Measurements from ENCODE around the gene TNPO2.

The TNPO2 gene

DNA sequence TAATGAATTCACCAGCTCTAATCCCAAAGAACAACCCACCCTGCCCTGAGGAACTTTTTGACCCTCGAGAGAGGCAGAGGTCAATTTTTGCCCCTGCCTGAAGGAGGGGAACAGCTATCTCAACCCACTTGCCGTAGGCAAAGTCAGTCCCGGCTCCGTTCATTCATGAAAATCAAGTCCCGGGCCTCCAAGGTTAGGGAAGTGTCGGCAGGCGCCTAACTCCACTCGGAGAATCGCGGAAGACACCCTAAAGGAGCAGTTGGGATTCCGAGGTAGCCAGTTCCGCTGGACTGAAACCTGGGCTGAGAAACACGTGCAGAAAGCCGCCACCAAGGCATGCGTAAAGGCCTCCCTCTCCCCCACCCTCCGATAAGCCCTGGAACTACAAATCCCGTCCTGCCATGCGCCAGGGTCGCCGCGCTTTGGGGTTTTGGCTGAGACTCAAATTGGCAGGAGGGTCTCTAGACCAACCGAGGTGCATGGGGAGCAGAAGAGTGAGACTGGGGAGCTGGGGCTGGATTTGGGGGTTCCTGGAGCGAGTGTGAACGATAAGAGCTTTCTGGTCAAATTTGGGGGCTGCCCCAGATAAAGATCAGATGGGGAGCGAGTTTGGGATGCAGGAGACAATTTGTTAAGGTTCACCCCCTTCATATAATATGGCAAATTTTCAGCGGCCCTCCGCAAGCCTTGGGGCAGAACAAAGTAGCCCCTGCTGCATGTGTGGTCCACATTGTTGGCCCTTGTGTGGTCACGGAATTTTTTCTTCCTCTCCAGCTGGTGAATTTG, at the start of gene TNPO2:
Gene TNPO2, minus strand, starts transcription at position 292 of the 786 bp plus-strand sequence. CDS start 2,955 bp downstream, outside the sequence.
- DNase-seq (ENCODE audit: low read depth, low spot score) = peak; percentile 51

DNA sequence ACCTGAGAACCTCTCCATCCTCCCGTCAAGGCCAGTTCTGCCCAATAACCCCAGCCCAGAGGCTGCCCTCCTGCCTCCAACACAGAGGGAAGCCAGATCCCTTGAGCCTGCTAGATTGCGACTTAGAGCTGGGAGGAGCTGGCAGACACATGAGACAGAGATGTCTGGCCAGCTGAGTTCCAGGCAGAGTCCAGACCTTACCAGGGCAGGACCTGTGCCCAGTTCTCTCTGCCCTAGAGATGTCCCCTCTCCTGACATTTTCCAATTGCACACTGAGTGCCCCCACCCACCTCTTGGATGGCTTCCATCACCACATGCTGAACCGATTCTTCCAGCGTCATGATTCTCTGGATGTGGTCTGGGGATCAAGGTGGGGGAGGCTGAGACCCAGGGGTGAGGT, 48.6 kb upstream of the TNPO2 start:
- no peak for DNase-seq (ENCODE audit: low read depth, low spot score)

DNA sequence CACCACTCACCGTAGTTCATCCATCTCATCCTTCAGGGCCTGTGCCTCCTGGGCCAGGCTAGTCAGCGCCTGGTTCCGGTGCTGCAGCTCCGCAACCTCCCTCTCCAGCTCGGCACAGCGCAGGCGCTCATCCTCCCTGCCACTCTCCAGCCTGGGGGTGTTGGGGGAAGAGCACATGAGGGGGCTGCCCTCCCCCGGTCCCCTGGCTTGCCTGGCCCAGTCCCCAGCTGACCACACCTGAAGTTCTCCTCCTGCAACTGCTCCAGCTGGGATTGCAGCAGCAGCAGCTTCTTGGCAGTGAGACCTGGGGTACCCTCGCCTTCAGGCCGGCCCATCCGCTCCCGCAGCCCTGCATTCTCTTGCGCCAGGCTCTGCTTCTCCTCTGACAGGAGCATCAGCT, 47.2 kb upstream of the TNPO2 start:
- DNase-seq (ENCODE audit: low read depth, low spot score) = no peak

DNA sequence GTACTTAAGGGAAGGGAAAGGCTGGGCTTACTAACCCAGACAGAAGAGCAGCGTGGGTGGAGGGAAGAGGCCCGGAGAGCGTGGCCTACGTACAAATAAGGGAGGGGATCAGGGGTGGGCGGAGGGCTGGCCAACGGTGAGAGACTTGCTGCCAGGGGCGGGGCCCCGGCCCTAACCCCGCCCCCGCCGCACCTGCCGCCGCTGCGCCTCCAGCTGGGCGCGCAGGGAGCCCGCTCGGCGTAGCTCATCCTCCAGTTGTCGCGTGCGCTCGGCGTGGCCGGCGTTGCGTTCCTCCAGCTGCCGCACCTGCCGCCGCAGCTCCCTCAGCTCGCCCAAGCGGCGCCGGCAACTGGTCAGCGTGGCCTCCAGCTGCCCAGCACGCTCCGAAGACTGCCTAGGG, 46.0 kb upstream of the TNPO2 start:
- DNase-seq (ENCODE audit: low read depth, low spot score) = no peak

DNA sequence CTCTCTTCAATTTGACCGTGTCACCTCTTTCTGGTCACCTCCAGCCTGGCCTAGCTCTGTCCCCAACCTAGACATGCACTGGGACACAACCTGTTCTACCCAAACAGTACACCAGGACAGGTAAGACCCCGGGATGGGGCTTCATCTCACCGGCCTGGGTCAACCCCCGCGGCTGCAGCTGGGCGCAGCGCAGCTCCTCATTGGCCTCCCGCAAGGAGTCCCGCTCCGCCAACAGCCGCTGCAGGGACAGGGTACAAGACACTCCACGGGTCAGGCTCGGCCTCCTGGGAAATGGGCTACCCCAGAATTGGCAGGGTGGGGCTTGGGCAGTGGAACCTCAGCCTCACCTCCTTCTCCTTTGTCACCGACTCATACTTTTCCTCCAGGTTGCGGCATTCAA, 43.9 kb upstream of the TNPO2 start:
- DNase-seq (ENCODE audit: low read depth, low spot score) = no peak

DNA sequence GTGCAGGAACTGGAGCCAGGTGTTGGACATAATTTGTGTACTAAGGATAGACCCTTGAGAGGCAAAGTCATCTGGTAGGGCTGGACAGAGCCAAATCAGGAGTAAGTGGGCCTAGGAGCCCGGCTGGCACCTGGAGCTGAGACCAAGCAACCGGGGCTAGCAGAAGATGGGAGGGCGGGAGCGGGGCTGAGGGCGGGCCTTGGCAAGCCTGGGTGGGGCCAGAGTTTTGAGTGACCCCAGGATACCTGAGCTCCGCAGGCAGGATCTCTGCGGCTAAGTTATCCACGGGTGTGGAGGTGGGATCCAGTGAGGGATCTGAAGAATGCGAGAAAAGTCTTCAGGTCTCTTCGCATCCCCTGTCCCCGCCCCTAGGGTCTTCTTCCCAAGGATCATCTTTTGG, 43.4 kb upstream of the TNPO2 start:
- DNase-seq (ENCODE audit: low read depth, low spot score) = no peak

DNA sequence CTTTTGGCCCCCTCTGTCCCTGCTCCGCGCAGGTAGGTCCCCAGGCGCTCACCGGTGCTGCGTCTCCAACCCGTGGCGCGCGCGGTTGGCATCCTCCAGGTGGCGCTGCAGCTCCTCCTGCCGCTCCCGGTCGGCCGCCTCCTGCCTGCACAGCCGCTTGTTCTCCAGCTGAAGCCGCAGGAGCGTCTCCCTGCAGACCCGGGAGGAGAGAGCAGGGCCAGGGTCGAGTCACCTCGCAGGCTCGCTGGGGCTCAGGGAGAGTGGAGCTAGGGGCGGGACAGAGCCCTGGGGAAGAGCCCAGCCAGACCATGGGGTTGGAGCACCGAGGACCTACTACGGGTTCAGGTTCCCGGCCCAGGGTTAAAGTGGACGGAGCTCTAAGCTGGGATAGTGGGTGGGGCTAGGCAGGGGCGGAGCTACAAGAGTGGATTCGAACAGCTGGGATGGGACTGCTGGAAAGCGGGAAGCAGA, 42.4 kb upstream of the TNPO2 start:
- no peak for DNase-seq (ENCODE audit: low read depth, low spot score)

DNA sequence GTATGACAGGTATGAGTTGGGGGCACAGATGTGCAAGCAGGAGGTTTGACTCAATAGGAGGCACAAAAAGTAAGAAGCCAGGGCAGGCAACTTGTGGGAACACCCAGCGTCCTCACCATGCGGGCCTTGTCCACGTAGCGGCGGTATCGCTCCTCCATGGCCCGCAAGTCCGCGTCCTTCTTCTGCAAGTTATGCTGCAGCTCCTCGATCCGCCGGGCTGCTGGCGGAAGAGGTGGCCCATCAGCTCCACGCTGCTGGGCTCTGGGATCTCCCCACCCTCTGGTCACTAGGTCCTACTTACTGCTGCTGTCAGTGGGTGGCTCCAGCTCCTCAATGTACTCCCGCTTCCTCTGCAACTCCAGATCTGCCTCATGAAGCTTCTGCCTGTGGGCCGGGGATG, 41.0 kb upstream of the TNPO2 start:
- no peak for DNase-seq (ENCODE audit: low read depth, low spot score)

DNA sequence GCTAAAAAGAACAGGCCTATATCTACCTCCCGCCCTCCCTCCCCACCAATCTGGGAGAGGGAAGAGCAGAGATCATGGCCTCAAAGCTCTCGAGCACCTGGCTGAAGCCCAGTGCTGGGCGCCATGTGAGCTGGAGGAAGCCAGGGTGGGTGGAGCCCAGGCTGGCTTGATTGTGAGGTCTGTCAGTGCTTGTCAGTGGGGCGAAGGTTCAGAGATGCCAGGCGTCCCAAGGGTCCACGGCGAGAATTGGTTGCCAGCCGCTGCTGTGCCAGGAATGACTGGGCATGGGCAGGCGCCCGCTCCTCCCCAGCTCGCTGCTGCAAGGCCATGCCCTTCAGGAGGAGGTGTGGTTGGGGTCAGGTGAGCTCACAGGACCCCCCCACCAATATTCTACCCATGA, 39.4 kb upstream of the TNPO2 start:
- no peak for DNase-seq (ENCODE audit: low read depth, low spot score)

DNA sequence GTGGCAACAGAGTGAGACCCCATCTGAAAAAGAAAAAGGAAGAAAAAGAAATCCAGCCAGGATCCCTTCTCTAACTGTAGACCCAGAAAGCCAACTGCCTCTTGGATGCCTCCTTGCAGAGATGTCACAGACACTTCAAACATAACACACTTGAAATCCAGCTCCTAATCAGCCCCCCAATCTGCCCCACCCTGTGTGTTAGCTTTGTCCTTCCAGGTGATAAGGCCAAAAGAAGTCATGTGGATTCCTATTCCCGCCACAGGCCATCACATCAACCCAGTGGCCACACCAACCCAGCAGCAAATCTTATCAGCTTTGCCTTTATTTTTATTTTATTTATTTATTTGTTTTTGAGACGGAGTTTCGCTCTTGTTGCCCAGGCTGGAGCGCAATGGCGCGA, 36.0 kb upstream of the TNPO2 start:
- no peak for DNase-seq (ENCODE audit: low read depth, low spot score)

DNA sequence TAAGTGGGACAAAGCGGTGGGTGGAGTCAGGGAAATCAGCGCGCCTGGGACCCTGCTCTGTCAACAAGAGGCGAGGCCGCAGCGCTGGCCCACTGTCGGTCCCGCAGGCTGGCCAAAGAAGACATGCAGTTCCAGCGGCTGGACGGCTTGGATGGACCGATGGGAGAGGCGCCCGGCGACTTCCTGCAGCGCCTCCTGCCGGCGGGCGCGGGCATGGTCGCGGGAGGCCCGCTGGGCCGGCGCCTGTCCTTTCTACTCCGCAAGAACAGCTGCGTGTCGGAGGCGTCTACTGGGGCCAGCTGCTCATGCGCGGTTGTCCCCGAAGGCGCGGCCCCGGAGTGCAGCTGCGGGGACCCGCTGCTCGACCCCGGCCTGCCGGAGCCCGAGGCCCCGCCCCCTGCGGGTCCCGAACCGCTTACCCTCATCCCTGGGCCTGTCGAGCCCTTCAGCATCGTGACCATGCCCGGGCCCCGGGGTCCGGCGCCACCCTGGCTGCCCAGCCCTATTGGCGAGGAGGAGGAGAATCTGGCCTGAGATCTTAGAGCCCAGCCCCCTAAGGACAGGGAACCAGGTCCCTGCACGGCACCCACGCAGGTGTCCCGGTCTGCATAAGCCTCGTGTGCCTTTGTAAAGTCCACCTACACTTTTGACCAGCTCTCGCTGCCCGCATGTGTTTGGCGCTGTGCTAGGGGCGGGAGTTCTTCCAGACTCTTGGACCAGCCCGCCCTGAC, 34.0 kb upstream of the TNPO2 start:
- DNase-seq (ENCODE audit: low read depth, low spot score) = peak; percentile 34

DNA sequence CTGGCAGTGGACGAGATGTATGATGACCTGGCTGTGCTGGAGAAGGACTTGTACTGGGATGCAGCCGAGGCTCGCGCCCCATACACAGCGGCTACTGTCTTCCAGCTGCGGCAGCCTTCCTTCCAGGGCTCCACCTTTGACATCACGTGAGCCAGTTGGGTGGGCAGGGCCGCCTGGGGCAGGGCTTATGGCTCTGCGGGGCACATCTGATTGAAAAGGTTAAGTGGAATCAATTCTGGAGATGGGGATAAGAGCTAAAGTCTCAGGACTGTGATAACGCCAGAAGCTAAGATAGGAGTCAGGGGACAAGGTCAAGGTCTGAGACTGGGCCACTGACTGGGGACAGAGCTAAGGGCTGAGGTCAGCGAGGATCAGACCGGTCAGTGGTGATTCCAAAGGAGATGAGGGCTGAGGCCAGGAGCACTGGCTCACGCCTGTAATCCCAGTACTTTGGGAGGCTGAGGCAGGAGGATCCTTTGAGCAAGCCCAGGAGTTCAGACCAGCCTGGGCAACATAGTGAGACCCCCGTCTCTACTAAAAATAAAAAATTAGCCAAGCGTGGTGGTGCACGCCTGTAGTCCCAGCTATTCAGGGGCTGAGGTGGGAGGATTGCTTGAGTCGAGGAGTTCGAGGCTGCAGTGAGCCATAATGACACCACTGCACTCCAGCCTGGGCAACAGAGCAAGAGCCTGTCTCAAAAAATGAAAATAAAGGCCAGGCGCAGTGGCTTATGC, 32.6 kb upstream of the TNPO2 start:
- no peak for DNase-seq (ENCODE audit: low read depth, low spot score)

DNA sequence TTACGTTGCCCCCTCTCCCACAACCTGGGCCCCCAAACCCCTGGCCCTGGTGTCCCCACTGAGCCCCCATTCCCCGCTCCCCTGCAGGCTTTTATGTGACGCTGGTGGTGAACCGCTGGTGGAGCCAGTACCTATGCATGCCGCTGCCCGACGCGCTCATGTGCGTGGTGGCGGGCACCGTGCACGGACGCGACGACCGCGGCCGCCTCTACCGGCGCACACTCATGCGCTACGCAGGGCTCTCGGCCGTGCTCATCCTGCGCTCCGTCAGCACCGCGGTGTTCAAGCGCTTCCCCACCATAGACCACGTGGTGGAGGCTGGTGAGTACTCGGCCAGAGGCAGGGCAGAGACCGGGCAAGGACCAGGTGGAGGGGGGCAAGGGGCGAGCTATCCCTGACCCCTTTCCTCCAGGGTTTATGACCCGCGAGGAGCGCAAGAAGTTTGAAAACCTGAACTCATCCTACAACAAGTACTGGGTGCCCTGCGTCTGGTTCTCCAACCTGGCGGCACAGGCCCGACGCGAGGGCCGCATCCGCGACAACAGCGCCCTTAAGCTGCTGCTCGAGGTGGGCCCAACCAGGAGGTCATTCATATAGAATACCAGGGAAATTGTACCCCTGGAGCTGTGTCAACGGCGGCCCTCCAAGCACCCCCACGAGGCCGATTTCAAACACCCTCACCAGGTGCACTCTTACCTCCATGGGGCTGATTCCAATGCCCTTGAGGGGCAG, 30.9 kb upstream of the TNPO2 start:
- no peak for DNase-seq (ENCODE audit: low read depth, low spot score)

DNA sequence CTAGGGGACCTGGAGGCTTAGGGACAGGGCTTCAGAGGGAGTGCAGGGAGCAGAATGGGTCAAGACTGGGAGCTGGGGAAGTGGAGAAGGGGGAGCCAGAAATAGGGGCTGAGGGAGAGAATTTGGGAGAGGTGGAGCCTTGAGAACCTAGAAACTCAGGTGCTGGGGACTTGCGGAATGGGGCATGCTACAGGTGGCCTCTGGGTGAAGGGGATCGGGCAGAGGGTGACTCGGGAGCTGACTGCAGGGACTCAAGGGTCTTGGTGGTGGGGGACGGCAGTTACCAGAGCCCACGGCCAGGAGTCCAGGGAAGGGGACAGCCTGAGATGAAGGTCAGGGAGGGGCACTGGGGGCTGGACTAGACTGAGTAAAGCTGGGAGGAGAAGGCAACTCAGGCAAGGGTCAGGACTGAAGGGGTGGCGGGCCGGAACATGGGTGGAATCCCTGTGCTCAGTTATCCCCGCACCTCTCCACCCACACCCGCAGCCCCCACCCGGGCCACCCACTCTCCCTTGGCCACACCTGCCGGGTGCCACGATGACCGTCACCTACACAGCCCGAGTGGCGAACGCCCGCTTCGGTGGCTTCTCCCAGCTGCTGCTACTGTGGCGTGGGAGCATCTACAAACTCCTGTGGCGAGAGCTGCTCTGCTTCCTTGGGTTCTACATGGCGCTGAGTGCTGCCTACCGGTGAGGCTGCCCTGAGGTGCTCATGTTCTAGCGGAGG, 28.5 kb upstream of the TNPO2 start:
- no peak for DNase-seq (ENCODE audit: low read depth, low spot score)

DNA sequence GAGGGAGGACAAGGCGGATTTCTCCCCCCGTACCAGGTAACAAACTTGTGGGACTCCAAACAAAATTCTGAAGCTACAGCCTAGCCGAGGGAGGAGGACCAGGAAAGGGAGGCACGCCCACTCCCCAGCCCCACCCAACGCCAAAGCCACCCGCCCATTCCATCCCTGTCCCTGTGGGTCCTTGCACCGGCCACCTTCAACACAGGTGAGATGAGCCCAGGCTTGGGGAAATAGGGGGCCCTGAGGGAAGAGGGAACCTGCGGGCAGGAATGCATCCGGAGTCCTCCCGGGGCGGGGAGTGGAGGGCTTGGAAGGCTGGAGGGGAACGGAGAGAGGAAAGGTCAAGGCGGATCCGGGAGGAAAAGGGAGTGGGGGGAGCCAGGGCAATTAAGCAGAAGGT, 27.9 kb upstream of the TNPO2 start, which contains the start of gene BEST2:
Gene BEST2, plus strand, starts transcription at position 157 of the 400 bp plus-strand sequence. CDS start 802 bp downstream, outside the sequence.
- DNase-seq (ENCODE audit: low read depth, low spot score) = no peak

DNA sequence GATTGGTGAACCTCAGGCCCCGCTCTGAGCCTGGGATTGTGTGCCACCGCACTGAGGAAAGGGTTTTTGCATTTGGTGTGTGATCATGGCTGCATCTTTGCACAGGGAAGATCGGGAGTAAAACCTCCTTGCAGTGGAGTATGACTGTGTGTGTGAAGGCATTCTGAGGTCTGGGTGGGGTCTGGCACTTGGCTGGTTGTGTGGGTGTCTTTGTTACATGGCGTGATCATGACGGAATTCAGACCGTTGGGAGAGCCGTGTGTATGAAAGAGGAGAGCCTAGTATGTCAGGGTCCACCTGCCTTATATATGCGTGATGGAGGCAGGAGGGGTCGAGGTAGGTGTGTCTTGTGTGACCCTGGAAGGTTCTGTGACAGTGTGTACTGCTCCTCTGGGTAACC, 27.1 kb upstream of the TNPO2 start:
- DNase-seq (ENCODE audit: low read depth, low spot score) = no peak

DNA sequence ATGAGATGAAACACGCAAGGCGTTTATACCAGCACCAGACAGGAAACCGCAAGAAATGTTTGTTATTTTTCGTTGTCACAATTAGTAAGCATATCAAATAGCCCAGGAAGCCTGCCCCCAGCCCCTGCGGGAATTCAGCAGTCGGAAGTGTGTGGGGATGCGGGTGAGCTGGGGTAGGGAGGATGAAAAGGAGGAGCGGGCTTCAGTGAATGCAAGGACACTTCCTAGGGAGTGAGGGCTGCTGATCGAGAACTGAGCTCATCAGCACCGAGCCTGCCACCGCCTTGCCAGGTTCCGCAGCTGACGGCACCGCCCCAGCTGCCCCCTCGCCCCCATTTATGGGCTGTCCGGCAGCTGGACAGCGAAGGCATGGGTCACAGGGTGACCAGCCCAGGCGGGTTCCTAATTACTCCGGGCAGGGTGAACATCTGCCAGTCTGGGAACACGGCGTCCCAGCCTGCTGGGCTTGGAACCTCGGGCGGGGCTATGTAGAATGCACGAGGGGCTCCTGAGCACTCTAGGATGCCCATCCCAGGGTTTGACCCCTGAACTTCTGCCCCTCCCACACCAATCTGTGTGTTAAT, 26.3 kb upstream of the TNPO2 start:
- DNase-seq (ENCODE audit: low read depth, low spot score) = no peak

DNA sequence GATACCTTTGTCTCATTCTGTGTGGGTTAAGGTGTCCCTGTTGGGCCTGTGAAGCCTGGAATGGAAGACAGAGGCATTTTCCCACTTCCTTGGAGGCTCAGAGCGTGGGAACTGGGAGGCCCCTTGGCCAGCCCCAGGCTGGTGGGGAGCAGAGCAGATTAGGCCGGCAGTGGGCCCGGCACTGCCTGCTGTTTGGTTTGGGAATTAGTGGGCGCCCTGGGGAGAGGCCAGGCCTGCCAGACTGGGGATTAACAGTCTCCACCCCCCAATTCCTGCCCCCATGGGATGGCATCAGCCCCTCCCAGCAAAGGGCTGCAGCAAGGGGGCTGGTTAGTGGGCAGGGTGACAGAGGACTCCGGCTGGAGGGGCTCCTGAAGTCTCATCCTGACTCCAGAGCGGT, 24.8 kb upstream of the TNPO2 start:
- no peak for DNase-seq (ENCODE audit: low read depth, low spot score)

DNA sequence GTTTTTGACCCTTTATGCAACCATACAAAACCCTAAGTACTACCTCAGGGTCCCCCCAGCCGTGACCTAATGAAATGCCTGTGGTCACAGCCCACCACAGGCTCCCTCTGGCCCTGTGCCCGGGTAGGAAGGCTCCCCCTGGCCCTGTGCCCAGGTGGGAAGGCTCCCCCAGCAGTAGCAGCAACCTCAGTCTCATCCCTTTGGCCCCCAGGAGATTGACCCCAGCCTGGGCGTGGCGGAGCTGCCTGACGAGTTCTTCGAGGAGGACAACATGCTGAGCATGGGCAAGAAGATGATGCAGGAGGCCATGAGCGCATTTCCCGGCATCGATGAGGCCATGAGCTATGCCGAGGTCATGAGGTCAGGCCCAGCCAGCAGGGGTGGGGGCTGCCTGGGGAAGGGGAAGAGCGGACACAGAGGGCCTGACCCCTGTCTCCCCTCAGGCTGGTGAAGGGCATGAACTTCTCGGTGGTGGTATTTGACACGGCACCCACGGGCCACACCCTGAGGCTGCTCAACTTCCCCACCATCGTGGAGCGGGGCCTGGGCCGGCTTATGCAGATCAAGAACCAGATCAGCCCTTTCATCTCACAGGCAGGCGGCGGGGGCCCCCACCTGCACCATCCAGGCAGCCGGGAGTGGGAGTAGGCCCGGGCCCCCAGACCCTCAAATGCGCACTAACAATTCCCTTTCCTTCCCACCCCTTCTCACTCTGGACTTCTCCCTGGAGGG, 21.6 kb upstream of the TNPO2 start:
- no peak for DNase-seq (ENCODE audit: low read depth, low spot score)

DNA sequence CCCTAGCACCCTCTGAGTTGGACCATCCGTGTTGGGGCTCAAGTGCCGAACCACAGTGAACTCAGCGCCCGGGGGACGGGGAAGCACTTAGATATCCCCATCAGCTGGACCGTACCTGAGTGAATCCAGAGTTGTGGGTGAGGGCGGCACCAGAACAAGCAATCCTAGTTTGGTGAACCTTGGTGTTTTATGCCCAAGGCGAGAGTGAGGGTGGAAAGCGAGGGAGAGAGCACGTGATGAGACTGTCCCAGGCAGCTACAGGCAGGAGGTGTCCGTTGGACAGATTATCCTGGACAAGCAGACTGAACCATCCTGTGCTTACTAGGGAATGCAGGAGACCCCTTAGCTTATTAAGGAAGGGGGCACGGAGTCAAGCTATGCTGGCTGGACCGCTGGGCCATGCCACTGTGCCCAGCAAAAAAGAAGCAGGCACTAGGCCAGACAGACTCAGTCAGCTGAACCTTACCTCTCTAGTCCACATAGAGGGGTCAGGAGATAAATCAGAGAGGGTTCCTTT, 14.2 kb upstream of the TNPO2 start:
- DNase-seq (ENCODE audit: low read depth, low spot score) = no peak
